Non-pigmented ciliary epithelial cell (primary cell): ENCODE results near the gene IRX5.

ENCODE experiments used
- DNase-seq: peaks from one replicate; pipeline ENCODE4 v3.0.0-alpha.2; 2010; ENCODE audit warnings: low read depth

IRX5 gene

GRCh38 chr16:54930005-54930868 lies at the start of gene IRX5:
IRX5 (plus strand) TSS chr16:54930865; CDS start chr16:54931199, 334 bp downstream.
- peak; percentile 78 for DNase-seq

GRCh38 chr16:54882556-54882955 lies 48.1 kb upstream of the IRX5 start:
- no peak for DNase-seq

GRCh38 chr16:54883358-54883757 lies 47.3 kb upstream of the IRX5 start:
- no peak for DNase-seq

GRCh38 chr16:54886078-54886477 lies 44.6 kb upstream of the IRX5 start:
- DNase-seq, result no peak

GRCh38 chr16:54890381-54890780 lies 40.3 kb upstream of the IRX5 start:
- no peak for DNase-seq

GRCh38 chr16:54891346-54891745 lies 39.3 kb upstream of the IRX5 start:
- no peak for DNase-seq

- no peak for DNase-seq
Measured at GRCh38 chr16:54892981-54893380, 37.7 kb upstream of the IRX5 start.

GRCh38 chr16:54897930-54898329 lies 32.7 kb upstream of the IRX5 start:
- DNase-seq, result no peak

- no peak for DNase-seq
Measured at GRCh38 chr16:54901606-54902005, 29.1 kb upstream of the IRX5 start.

- no peak for DNase-seq
Measured at GRCh38 chr16:54903047-54903446, 27.6 kb upstream of the IRX5 start.

- no peak for DNase-seq
Measured at GRCh38 chr16:54911079-54911478, 19.6 kb upstream of the IRX5 start.

GRCh38 chr16:54912720-54913119 lies 17.9 kb upstream of the IRX5 start:
- DNase-seq, result no peak

GRCh38 chr16:54921206-54921824 lies 9.3 kb upstream of the IRX5 start:
- DNase-seq, result no peak

- DNase-seq, result no peak
Measured at GRCh38 chr16:54923055-54923473, 7.6 kb upstream of the IRX5 start.

- DNase-seq, result no peak
Measured at GRCh38 chr16:54923988-54924387, 6.7 kb upstream of the IRX5 start.

- peak; percentile 44 for DNase-seq
Measured at GRCh38 chr16:54926166-54926838, 4.4 kb upstream of the IRX5 start.

- DNase-seq, result no peak
Measured at GRCh38 chr16:54927125-54928015, 3.3 kb upstream of the IRX5 start.

- no peak for DNase-seq
Measured at GRCh38 chr16:54928016-54928356, 2.7 kb upstream of the IRX5 start.

GRCh38 chr16:54928411-54929089 lies 2.1 kb upstream of the IRX5 start:
- DNase-seq, result no peak

- peak; percentile 95 for DNase-seq
Measured at GRCh38 chr16:54929090-54930004, 1.3 kb upstream of the IRX5 start.

GRCh38 chr16:54930869-54931119 lies 129 bp downstream of the IRX5 start:
- no peak for DNase-seq
